Measurements from ENCODE around the gene FGD4.

FGD4 gene

GRCh38 chr12:32603858-32604257 lies 204.5 kb downstream of the FGD4 start:
- Histone ChIP-seq H3K4me3 (IDR thresholded peaks at IDR 0.05; ENCODE audit: insufficient read depth, low read depth, low read length) (no peak overlapping the region), H4K20me1 (ENCODE audit: insufficient read depth) (no peaks in the 10 kb centered on the region), H2AFZ (ENCODE audit: low read depth) (no peak overlapping the region), H3K27me3 (ENCODE audit: insufficient read depth, low read depth) (no peaks in the 10 kb centered on the region), H3K9ac (no peak overlapping the region), H3K27ac (no peak overlapping the region), H3K79me2 (ENCODE audit: insufficient read depth, low read depth) (no peaks in the 10 kb centered on the region), H3K36me3 (ENCODE audit: insufficient read depth) (no peaks in the 10 kb centered on the region), H3K4me1 (ENCODE audit: low read depth, poor library complexity, severe bottlenecking) (no peaks in the 10 kb centered on the region), H3K4me2 (no peak overlapping the region)
- TF ChIP-seq, protein P1, sequence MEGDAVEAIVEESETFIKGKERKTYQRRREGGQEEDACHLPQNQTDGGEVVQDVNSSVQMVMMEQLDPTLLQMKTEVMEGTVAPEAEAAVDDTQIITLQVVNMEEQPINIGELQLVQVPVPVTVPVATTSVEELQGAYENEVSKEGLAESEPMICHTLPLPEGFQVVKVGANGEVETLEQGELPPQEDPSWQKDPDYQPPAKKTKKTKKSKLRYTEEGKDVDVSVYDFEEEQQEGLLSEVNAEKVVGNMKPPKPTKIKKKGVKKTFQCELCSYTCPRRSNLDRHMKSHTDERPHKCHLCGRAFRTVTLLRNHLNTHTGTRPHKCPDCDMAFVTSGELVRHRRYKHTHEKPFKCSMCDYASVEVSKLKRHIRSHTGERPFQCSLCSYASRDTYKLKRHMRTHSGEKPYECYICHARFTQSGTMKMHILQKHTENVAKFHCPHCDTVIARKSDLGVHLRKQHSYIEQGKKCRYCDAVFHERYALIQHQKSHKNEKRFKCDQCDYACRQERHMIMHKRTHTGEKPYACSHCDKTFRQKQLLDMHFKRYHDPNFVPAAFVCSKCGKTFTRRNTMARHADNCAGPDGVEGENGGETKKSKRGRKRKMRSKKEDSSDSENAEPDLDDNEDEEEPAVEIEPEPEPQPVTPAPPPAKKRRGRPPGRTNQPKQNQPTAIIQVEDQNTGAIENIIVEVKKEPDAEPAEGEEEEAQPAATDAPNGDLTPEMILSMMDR (conservative IDR thresholded peaks at IDR 0.05; ENCODE audit: low read depth, low read length): no peak

GRCh38 chr12:32604565-32604964 lies 205.2 kb downstream of the FGD4 start:
- Histone ChIP-seq H3K27ac (no peak overlapping the region), H3K4me1 (ENCODE audit: low read depth, poor library complexity, severe bottlenecking) (no peaks in the 10 kb centered on the region), H3K4me2 (no peak overlapping the region), H3K9ac (no peak overlapping the region), H3K4me3 (IDR thresholded peaks at IDR 0.05; ENCODE audit: insufficient read depth, low read depth, low read length) (no peak overlapping the region), H4K20me1 (ENCODE audit: insufficient read depth) (no peaks in the 10 kb centered on the region; the same call in 1 of the 2 replicates), H3K79me2 (ENCODE audit: insufficient read depth, low read depth) (no peaks in the 10 kb centered on the region), H3K36me3 (ENCODE audit: insufficient read depth) (no peaks in the 10 kb centered on the region), H3K27me3 (ENCODE audit: insufficient read depth, low read depth) (no peaks in the 10 kb centered on the region), H2AFZ (ENCODE audit: low read depth) (no peak overlapping the region)
- TF ChIP-seq, protein P1 (conservative IDR thresholded peaks at IDR 0.05; ENCODE audit: low read depth, low read length): no peak

DNA sequence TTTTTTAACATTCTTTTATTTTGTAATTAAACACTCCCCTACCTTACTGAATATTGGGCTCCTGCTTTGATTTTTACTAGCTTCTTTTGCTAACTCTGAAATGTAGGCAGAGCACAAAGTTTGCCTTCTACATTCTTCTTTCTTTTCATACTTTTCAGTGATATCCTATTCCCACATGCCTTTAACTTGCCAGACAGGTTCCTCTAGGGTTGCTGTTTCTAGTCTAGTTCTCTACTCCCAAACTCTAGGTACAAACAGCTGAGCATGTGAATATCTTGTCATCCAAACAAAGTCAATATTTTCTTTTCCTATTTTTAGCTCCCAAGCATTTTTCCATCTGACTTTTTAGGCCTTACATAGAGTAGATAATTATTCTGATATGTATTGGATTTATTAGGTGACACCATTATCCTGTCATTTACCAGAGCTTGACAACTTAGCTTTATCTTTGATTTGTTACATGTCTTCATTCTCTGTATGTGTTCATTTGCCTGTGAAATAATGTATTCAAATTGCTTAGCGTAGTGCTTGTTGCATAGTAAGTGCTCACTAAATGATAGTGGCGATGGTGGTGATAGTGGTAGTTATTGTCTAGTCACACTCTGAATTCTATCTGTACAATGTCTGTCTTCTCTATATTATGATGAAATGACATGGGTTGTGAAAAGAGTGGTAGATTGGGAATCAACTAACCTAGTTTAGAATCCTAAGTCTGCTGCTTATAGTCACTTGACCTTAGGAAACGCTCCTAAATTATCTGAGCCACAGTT lies 206.2 kb downstream of the FGD4 start:
- H3K36me3 ChIP-seq (ENCODE audit: insufficient read depth): no peaks in the 10 kb centered on the region
- H3K4me1 ChIP-seq (ENCODE audit: low read depth, poor library complexity, severe bottlenecking): no peaks in the 10 kb centered on the region
- H3K27ac ChIP-seq: no peak overlapping the region
- H3K9ac ChIP-seq: no peak overlapping the region
- H2AFZ ChIP-seq (ENCODE audit: low read depth): no peak overlapping the region
- H3K79me2 ChIP-seq (ENCODE audit: insufficient read depth, low read depth): no peaks in the 10 kb centered on the region
- no peaks in the 10 kb centered on the region; the same call in 1 of the 2 replicates for H4K20me1 ChIP-seq (ENCODE audit: insufficient read depth)
- no peaks in the 10 kb centered on the region for H3K27me3 ChIP-seq (ENCODE audit: insufficient read depth, low read depth)
- TF ChIP-seq, protein P1 (conservative IDR thresholded peaks at IDR 0.05; ENCODE audit: low read depth, low read length): no peak
- no peak overlapping the region for H3K4me3 ChIP-seq (IDR thresholded peaks at IDR 0.05; ENCODE audit: insufficient read depth, low read depth, low read length)
- H3K4me2 ChIP-seq: no peak overlapping the region

- Histone ChIP-seq H3K4me1 (ENCODE audit: low read depth, poor library complexity, severe bottlenecking) (no peaks in the 10 kb centered on the region), H3K9ac (no peak overlapping the region), H3K4me2 (no peak overlapping the region), H3K27ac (no peak overlapping the region), H3K4me3 (IDR thresholded peaks at IDR 0.05; ENCODE audit: insufficient read depth, low read depth, low read length) (no peak overlapping the region), H4K20me1 (ENCODE audit: insufficient read depth) (no peaks in the 10 kb centered on the region; the same call in 1 of the 2 replicates), H3K27me3 (ENCODE audit: insufficient read depth, low read depth) (no peaks in the 10 kb centered on the region), H3K36me3 (ENCODE audit: insufficient read depth) (no peaks in the 10 kb centered on the region), H2AFZ (ENCODE audit: low read depth) (no peak overlapping the region), H3K79me2 (ENCODE audit: insufficient read depth, low read depth) (no peaks in the 10 kb centered on the region)
- TF ChIP-seq, protein P1 (conservative IDR thresholded peaks at IDR 0.05; ENCODE audit: low read depth, low read length): no peak
These were observed 207.1 kb downstream of the FGD4 start for GRCh38 chr12:32606443-32606842.
